Measurements from ENCODE around the gene LVRN. TPM values are rescaled to one million over a fixed set of nuclear protein-coding genes. Genes with fewer than 3 reads are reported as not detected.
A peak's percentile ranks its signal among the peaks of the same experiment; 100 is the strongest.

Gene LVRN
- total and polyA plus RNA-seq, 2 of the 4 experiments (the other 2 are of a cell fraction) = 0.10 to 0.18 TPM

DNA sequence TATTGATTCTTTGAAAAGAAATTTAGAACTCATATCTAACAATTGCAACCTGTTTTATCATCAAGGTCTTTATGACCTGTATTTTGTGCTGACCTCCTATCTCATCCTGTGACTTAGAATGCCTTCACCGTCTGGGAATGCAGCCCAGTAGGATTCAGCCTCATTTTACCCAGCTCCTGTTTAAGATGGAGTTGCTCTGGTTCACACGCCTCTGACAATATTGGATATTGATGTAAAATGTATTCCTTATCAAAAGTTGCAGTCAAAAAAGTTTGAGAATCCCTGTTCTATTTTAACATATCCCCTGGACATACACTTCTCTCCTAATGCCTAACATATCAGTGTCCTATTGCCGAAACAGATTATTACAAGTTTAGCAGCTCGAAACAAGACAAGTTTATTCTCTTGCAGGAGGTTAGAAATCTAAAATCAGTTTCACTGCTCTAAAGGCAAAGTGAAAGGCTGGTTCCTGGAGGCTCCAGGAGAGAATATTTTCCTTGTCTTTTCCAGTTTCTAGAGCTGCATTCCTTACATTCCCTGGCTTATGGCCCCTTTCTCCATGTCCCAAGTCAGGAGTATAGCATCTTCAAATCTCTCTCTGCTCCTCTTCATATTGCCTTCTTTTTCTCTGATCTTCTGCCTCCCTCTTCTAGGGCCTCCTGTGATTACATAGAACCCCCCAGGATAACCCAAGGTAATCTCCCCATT lies 31.5 kb upstream of the LVRN start:
- H3K23ac ChIP-seq (ENCODE audit: low read depth, low read length) = no peak overlapping the region
- no peak overlapping the region for H3K27ac ChIP-seq (ENCODE audit: insufficient read depth, low read length)
- intact Hi-C loops (cut with micrococcal nuclease) (no loop called here), in situ Hi-C loops (cut with MboI; ENCODE audit: low sequenced_read_pairs) (no loop called here), dilution Hi-C loops (cut with HindIII; ENCODE audit: low sequenced_read_pairs, unreplicated experiment) (no loop called here)
- no peak overlapping the region for H3K18ac ChIP-seq (ENCODE audit: low read depth, low read length)
- H2AK5ac ChIP-seq (ENCODE audit: low read depth, low read length) = no peak overlapping the region
- ChIA-PET POLR2A (ENCODE audit: unreplicated experiment) (no interaction called here), CTCF (no interaction called here)
- H4K91ac ChIP-seq (ENCODE audit: insufficient read depth, low read depth, low read length) = no peak overlapping the region
- no peak overlapping the region for H2AK9ac ChIP-seq (replicated peaks; ENCODE audit: low read depth, low read length, poor library complexity)
- no peaks in the 10 kb centered on the region for H3K36me3 ChIP-seq (ENCODE audit: control insufficient read depth, insufficient read depth, low read length)
- no peak overlapping the region for H3K14ac ChIP-seq (replicated peaks; ENCODE audit: low read depth, low read length)
- H3K9me1 ChIP-seq (ENCODE audit: insufficient read depth, low read length) = no peaks in the 10 kb centered on the region
- no peak overlapping the region for H3K4me3 ChIP-seq (ENCODE audit: insufficient read depth, low read depth, low read length)
- no peak overlapping the region for H2BK120ac ChIP-seq (ENCODE audit: low read depth, low read length)
- no peaks in the 10 kb centered on the region for H3K4me1 ChIP-seq (ENCODE audit: control insufficient read depth, insufficient read depth, low read length)
- H2BK5ac ChIP-seq (ENCODE audit: low read depth, low read length, poor library complexity, severe bottlenecking) = no peak overlapping the region
- no peak overlapping the region for H4K8ac ChIP-seq (ENCODE audit: low read depth in 2 of 2, low read length in 2 of 2)
- DNase-seq = no peak
- H3K27me3 ChIP-seq (ENCODE audit: control insufficient read depth, insufficient read depth, low read length) = no peaks in the 10 kb centered on the region
- no peak overlapping the region for H3K9ac ChIP-seq (ENCODE audit: low read depth, low read length)
- no peak overlapping the region for H2BK15ac ChIP-seq (ENCODE audit: low read depth, low read length)
- no peak for TF ChIP-seq RAD21 (IDR thresholded peaks at IDR 0.05; ENCODE audit: low read length)
- no peak for TF ChIP-seq FOS (IDR thresholded peaks at IDR 0.05; ENCODE audit: low read depth, low read length)
- no peak for TF ChIP-seq MXI1 (IDR thresholded peaks at IDR 0.05; ENCODE audit: borderline replicate concordance, low read depth, low read length)
- TF ChIP-seq POLR2A (IDR thresholded peaks at IDR 0.05; ENCODE audit: low read depth, low read length) = no peak
- TF ChIP-seq, protein P1, sequence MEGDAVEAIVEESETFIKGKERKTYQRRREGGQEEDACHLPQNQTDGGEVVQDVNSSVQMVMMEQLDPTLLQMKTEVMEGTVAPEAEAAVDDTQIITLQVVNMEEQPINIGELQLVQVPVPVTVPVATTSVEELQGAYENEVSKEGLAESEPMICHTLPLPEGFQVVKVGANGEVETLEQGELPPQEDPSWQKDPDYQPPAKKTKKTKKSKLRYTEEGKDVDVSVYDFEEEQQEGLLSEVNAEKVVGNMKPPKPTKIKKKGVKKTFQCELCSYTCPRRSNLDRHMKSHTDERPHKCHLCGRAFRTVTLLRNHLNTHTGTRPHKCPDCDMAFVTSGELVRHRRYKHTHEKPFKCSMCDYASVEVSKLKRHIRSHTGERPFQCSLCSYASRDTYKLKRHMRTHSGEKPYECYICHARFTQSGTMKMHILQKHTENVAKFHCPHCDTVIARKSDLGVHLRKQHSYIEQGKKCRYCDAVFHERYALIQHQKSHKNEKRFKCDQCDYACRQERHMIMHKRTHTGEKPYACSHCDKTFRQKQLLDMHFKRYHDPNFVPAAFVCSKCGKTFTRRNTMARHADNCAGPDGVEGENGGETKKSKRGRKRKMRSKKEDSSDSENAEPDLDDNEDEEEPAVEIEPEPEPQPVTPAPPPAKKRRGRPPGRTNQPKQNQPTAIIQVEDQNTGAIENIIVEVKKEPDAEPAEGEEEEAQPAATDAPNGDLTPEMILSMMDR (conservative IDR thresholded peaks at IDR 0.05; ENCODE audit: low read depth, low read length) = no peak
- no peak for TF ChIP-seq RCOR1 (IDR thresholded peaks at IDR 0.05; ENCODE audit: insufficient replicate concordance, low read length)
- TF ChIP-seq CHD1 (IDR thresholded peaks at IDR 0.05; ENCODE audit: low read depth, low read length) = no peak
- no peak for TF ChIP-seq CEBPB (IDR thresholded peaks at IDR 0.05; ENCODE audit: low read depth, low read length)
- TF ChIP-seq MAZ (IDR thresholded peaks at IDR 0.05; ENCODE audit: borderline replicate concordance, low read depth, low read length) = no peak
- no peak for TF ChIP-seq BHLHE40 (IDR thresholded peaks at IDR 0.05; ENCODE audit: low read depth, low read length)
- TF ChIP-seq MAFK (IDR thresholded peaks at IDR 0.05; ENCODE audit: low read depth, low read length) = no peak
- TF ChIP-seq, protein P2, sequence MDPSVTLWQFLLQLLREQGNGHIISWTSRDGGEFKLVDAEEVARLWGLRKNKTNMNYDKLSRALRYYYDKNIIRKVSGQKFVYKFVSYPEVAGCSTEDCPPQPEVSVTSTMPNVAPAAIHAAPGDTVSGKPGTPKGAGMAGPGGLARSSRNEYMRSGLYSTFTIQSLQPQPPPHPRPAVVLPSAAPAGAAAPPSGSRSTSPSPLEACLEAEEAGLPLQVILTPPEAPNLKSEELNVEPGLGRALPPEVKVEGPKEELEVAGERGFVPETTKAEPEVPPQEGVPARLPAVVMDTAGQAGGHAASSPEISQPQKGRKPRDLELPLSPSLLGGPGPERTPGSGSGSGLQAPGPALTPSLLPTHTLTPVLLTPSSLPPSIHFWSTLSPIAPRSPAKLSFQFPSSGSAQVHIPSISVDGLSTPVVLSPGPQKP (IDR thresholded peaks at IDR 0.05; ENCODE audit: borderline replicate concordance, low read depth, low read length) = no peak
- no peak for TF ChIP-seq SMC3 (IDR thresholded peaks at IDR 0.05; ENCODE audit: low read depth, low read length)
- no peak for TF ChIP-seq RFX5 (IDR thresholded peaks at IDR 0.05; ENCODE audit: low read depth, low read length)
- TF ChIP-seq, protein P3, sequence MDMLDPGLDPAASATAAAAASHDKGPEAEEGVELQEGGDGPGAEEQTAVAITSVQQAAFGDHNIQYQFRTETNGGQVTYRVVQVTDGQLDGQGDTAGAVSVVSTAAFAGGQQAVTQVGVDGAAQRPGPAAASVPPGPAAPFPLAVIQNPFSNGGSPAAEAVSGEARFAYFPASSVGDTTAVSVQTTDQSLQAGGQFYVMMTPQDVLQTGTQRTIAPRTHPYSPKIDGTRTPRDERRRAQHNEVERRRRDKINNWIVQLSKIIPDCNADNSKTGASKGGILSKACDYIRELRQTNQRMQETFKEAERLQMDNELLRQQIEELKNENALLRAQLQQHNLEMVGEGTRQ (IDR thresholded peaks at IDR 0.05; ENCODE audit: low read depth, low read length) = no peak
- no peak for TF ChIP-seq NFE2L2 (IDR thresholded peaks at IDR 0.05; ENCODE audit: low read depth, low read length)
- peak; percentile 59 for ATAC-seq (ENCODE audit: low read depth)
- H3K4me2 ChIP-seq (ENCODE audit: low read depth, low read length) = no peak overlapping the region
- H3K9me3 ChIP-seq (ENCODE audit: control insufficient read depth, insufficient read depth, low read length) = no peaks in the 10 kb centered on the region
- no peak overlapping the region; the same call in 1 of the 2 replicates for H2BK20ac ChIP-seq (ENCODE audit: low read depth, low read length)
- H3K4ac ChIP-seq (ENCODE audit: low read depth, low read length) = no peak overlapping the region
- no TSS peak for BruUV-seq (replicated peaks)
- H3K56ac ChIP-seq (ENCODE audit: extremely low read depth, insufficient read depth, low read length) = no peak overlapping the region
- no peak overlapping the region for H2AFZ ChIP-seq (replicated peaks; ENCODE audit: low read length, poor library complexity)
- H4K5ac ChIP-seq (ENCODE audit: low read depth, low read length) = no peak overlapping the region
- no CpG with 5 or more reads among the region's 4 CpGs for WGBS, 2 experiments (ENCODE audit: extremely low coverage in 2 of 2, insufficient read length in 1 of 2)
- H4K20me1 ChIP-seq (ENCODE audit: insufficient read depth, low read length) = no peaks in the 10 kb centered on the region
- no peaks in the 10 kb centered on the region for H3K79me1 ChIP-seq (ENCODE audit: low read depth in 1 of 2, low read length in 2 of 2)
